Measurements from ENCODE around the gene ZSWIM7.

ZSWIM7 gene

DNA sequence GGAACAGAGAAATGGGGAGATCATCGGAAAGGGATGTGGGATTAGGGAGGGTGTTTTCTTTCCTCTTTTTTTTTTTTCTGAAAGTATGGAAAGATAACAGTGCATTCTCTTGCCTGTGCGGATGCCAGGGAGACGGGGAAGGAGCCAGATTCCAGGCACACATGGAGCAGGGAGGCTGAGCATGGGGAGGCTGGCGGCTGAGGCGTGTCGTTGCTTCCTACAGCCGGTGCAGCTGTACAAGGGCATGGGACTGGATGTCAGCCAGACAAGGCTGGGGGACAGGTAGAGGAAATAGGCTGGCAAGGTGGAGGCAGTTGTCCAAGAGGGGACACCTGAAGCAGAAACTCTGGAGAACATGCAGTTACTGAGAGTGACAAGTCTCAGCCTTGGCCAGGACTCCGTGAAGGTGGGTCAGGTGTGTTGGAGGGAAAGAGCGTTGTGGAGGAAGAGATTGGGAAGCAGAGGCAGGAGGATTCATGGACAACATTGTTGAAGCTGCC is 71.2 kb downstream of the ZSWIM7 start:
- DNase-seq (ENCODE audit: low spot score) = no peak

Measured in hematopoietic multipotent progenitor cell treated with erythropoietin and hydrocortisone succinate and interleukin-3 and kit ligand, for 17 days (in vitro differentiated cells).